Activated gamma-delta T cell (primary cell): ENCODE data around the gene LIN52.

Experiments used
- DNase-seq: peaks from one replicate; lab custom pipeline; 2025; lab: John Stamatoyannopoulos, UW
- total RNA-seq, 2 donors: gene quantifications; one replicate each; lab custom pipeline; 2026; lab: John Stamatoyannopoulos, UW

LIN52 gene, protein sequence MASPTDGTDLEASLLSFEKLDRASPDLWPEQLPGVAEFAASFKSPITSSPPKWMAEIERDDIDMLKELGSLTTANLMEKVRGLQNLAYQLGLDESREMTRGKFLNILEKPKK
- total RNA-seq = 21.5 to 22.8 reads per million in 2 donors

- DNase-seq = peak; percentile 68
Measured at GRCh38 chr14:74084277-74085046, at the start of gene LIN52, which contains the start of gene ALDH6A1. LIN52 (plus strand) TSS chr14:74084956; CDS start chr14:74084975, 19 bp downstream. ALDH6A1 (minus strand) TSS chr14:74084453; CDS start chr14:74084394, 59 bp downstream.

- no peak for DNase-seq
Measured at GRCh38 chr14:74035556-74035955, 49.2 kb upstream of the LIN52 start.

DNA sequence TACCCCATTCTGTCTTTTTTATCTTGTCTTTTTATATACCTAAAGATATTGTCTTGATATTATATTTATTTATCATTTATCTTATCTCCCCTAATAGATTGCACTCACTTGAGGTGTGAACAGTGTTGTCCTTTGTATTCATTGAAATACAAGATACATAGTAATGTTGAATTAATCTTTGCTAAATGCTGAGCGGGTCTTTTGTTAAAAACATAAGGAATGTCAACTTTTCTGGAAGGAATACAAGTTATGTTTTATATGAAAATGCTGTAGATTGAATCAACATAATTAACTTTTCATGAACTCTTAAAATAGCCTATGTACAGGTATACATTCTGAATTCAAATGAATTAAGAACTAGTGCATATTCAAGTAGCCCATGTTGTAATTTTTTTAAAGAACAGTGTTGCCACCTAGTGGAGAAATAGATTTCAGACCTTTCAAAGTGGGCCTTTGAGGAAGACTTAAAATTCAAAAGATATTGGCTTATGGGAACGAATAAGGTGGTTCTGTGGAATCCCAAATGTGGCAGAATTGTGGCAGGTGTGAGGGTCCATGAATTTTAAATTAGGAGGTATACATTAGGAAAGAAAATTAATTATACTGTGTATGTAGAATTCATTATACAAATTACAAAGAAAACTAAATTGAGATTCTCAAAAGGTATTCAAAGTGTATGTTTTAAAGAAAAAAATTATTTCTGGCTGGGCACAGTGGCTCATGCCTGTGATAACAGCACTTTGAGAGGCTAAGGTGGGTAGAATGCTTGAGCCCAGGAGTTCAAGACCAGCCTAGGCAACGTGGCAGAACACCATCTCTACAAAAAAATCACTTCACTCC is 46.5 kb upstream of the LIN52 start:
- DNase-seq = no peak

GRCh38 chr14:74042296-74042695 is 42.5 kb upstream of the LIN52 start:
- DNase-seq = no peak

- no peak for DNase-seq
Measured at GRCh38 chr14:74045522-74045921, 39.2 kb upstream of the LIN52 start.

GRCh38 chr14:74048281-74048680 is 36.5 kb upstream of the LIN52 start:
- DNase-seq = no peak

GRCh38 chr14:74049876-74050495 is 34.8 kb upstream of the LIN52 start:
- DNase-seq = no peak

DNA sequence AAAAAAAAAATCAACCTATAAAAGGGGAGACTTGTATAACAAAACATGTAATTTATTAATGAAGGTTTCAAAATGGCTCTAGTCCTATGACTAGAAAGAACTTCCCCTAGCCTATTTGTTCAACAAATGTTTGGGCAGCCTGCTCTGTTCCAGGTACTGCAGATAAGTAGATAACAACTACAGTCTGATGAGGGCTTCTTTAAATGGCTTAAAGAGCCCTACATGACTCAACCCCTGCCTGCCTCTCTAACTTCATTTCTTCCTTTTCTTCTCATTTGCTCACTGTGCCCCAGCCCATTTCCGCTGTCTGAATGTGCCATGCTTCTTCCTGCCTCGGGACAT is 22.0 kb upstream of the LIN52 start:
- DNase-seq = no peak

DNA sequence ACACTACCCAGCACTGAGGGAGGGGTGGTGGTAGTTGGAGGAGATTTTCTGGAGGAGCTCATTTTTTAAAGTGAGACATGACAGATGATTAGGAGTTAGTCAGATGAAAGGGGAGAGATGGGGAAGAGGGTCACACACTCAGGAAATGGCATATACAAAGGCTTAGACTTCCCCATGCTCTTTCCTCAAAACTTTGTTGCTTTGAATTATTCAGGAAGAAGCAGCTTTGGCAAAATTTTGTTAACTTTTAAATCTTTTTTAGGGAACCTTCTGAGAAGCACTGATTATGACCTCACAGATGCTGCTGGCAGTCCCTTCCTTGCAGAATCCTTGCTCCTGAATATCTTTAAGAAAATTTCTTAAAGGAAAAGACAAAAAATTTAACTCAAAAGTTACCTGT is 20.3 kb upstream of the LIN52 start:
- no peak for DNase-seq

GRCh38 chr14:74064883-74065282 is 19.9 kb upstream of the LIN52 start:
- no peak for DNase-seq

DNA sequence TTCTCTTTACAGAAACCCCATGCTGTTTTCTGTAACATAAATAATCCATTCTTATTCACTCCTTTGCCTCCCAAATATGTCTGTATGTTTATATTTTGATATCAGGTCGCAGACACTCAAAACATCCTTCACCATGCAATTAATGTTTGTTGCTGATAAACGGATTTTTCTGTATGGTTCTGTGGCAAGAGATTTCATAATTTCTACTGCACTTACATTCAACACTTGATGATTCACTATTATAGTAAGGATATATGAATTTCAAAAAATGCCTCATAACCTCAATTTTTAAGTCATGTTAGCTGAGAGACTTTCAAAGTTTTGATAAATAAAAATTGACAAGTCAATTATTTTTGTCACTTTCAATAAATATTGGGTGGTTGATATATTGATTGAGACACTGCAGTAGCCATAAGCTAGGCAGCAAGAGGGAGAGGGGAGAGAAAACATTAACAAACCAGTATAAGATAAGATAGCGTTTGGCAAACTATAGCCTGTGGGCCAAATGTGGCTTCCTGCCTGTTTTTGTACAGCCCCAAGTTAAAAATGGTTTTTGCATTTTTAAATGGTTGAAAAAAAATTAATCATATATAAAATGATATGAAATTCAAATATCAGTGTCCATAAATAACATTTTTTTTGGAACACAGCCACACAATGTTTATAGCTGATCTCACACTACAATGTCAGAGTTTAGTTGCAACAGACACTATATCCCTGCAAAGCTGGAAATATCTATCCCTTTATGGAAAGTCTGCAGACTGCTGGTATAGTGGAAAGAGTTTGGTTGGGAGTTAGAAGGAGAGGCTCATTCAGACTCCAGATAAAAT is 18.8 kb upstream of the LIN52 start:
- no peak for DNase-seq

GRCh38 chr14:74077401-74077800 is 7.4 kb upstream of the LIN52 start:
- DNase-seq = no peak

GRCh38 chr14:74080820-74081460 is 3.8 kb upstream of the LIN52 start:
- no peak for DNase-seq

DNA sequence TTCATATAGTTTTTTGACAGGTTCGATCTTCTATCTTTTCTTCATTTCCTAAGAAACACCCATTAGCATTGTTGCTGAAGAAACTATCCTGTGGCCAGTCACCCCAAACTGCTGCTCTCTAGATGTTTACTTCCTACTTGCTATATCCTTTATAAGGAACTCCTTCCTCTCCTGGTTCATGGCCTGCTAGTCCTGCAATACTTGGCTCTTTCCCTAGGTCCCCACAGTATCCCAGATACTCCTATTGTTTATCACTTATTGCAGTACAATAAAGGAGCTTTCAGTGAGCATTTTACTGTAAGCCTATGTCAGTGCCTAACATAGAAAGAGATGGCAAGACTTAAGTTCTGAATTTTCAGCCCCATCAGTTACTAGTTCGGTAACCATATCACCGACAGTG is 3.3 kb upstream of the LIN52 start:
- DNase-seq = no peak

- DNase-seq = no peak
Measured at GRCh38 chr14:74083161-74083560, 1.6 kb upstream of the LIN52 start.

DNA sequence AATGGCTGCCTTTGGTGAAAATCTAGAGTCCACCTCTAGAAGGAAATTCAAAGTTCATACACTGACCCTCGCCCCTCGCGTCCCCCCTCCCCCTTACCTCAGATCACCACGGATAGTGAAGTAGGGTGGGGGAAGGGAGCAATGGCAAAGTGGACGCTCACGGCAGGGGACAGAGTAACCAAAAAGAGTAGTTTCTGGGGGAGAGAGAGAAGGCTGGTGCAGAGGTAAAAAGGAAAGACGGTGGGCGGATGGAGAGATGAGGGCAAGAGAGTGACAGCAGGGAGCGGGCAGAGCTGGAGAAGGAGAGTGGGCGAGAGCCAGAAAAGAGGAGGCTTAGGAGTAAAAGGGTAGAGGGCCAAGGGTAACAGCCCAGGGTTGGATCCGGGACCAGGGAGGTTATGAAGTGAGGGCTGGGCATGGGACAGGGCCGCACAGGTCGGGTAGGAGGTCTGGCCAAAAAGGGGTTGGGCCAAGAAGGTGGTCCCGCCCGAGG is 926 bp upstream of the LIN52 start:
- DNase-seq = no peak

DNA sequence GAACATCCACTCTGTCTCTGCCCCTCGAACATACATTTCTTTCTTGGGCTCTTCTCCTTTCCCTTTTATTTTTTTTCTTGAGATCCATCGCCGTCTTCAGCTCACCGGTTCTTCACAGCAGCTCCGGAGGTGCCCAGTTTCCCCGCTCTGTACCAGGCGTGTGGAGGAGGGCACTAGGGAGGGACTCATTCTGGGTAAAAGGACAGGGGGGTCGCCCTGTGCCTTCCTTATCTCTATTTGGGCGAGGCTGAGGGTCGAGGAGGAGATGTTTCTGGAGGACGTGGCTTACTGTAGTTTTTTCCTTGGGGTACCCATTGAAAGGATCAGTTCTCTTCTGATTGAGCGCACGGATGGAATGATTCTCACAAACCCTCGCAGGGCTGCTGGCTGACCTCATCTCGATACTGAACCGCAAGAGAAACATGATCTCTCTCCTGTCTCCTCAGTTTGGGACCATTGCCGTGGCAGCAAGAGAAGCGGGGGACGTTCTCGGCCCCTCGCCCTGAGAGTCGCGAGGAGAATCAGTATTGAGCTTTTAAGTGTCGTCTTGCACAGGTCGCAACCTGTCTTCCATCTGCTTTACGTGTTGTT is 386 bp downstream of the LIN52 start:
- no peak for DNase-seq

DNA sequence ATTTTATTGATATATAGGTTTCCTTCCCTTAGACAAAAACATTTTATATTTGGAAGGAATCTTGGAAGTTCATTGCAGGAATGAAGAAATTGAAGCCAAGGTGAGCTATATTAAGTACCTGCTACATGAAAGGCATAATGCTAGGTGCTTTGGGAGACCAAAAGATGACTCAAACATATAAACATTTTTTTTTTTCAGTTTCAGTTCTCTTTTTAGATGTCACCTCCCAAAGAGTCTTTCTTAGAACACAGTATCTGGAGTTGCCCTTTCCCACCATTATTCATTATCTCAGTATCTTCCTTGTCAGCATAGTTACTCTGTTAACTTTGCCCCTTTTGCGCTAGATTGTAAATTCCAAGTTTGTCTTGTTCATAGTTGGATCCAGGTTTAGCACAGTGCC is 1.1 kb downstream of the LIN52 start:
- no peak for DNase-seq

- no peak for DNase-seq
Measured at GRCh38 chr14:74089251-74090020, 4.7 kb downstream of the LIN52 start.

DNA sequence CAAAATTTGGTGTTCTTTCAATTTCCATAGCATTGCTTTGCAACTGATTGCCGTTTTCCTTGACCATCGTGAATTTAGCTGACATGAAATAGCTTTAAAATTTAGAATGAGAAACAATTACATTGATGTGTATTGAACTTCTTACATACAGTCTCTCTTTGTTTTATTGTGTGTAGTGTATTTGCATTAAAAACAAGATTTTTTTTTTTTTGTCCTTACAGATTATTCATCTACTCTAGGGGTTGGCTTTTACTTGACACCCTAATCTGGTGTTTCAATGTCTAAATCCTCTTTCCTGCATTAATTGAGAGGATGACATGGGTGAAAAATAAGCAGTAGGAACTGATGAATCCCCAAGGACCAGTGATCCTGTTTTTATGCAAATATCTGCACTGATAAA is 20.6 kb downstream of the LIN52 start:
- no peak for DNase-seq
